Measurements from ENCODE around the gene ERRFI1. TPM values are rescaled to one million over a fixed set of nuclear protein-coding genes. Genes with fewer than 3 reads are reported as not detected.

The ERRFI1 gene
- total and polyA plus RNA-seq, 4 donors = 60.7 to 424 (median 106) TPM

- DNase-seq (ENCODE audit: low spot score) = no peak
- Histone ChIP-seq H3K27me3 (ENCODE audit: control insufficient read depth in 4 of 4, insufficient read depth in 4 of 4, low read length in 3 of 4) (no peaks in the 10 kb centered on the region), H3K27ac (ENCODE audit: low read depth in 1 of 2, low read length in 2 of 2) (peak overlapping the region in 1 of 2 donors; percentile 45), H3K9me3 (ENCODE audit: control insufficient read depth in 4 of 4, low read length in 3 of 4) (no peaks in the 10 kb centered on the region), H3K4me3 (ENCODE audit: low read depth in 1 of 3, low read length in 3 of 3) (no peak overlapping the region), H3K36me3 (ENCODE audit: control insufficient read depth in 4 of 4, insufficient read depth in 3 of 4, low read depth in 1 of 4, low read length in 3 of 4) (no peaks in the 10 kb centered on the region), H3K4me1 (ENCODE audit: control insufficient read depth in 4 of 4, insufficient read depth in 4 of 4, low read length in 3 of 4) (peaks cover 0 to 10% (median 0%) of the 10 kb centered on the region in 4 donors), H3K9ac (ENCODE audit: low read depth in 1 of 2, low read length in 2 of 2) (no peak overlapping the region)
- no peak for TF ChIP-seq SP1 (IDR thresholded peaks at IDR 0.05)
- peak in 1 of 2 donors; percentile 17 for TF ChIP-seq RXRA (IDR thresholded peaks at IDR 0.05)
- 76% methylated on average over 4 of the region's 4 CpGs for WGBS
Measured at GRCh38 chr1:8002921-8003320, 23.2 kb downstream of the ERRFI1 start.

- 60% methylated on average over 6 of the region's 6 CpGs for WGBS
- Histone ChIP-seq H3K4me1 (ENCODE audit: control insufficient read depth in 4 of 4, insufficient read depth in 4 of 4, low read length in 3 of 4) (peaks cover 0 to 10% (median 0%) of the 10 kb centered on the region in 4 donors), H3K27me3 (ENCODE audit: control insufficient read depth in 4 of 4, insufficient read depth in 4 of 4, low read length in 3 of 4) (no peaks in the 10 kb centered on the region), H3K9me3 (ENCODE audit: control insufficient read depth in 4 of 4, low read length in 3 of 4) (no peaks in the 10 kb centered on the region), H3K4me3 (ENCODE audit: low read depth in 1 of 3, low read length in 3 of 3) (no peak overlapping the region), H3K9ac (ENCODE audit: low read depth in 1 of 2, low read length in 2 of 2) (no peak overlapping the region), H3K27ac (ENCODE audit: low read depth in 1 of 2, low read length in 2 of 2) (peak overlapping the region in 1 of 2 donors; percentile 11), H3K36me3 (ENCODE audit: control insufficient read depth in 4 of 4, insufficient read depth in 3 of 4, low read depth in 1 of 4, low read length in 3 of 4) (no peaks in the 10 kb centered on the region)
- no peak for DNase-seq (ENCODE audit: low spot score)
- TF ChIP-seq TAF1 (conservative IDR thresholded peaks at IDR 0.05) (no peak), SP1 (IDR thresholded peaks at IDR 0.05) (no peak), MAX (IDR thresholded peaks at IDR 0.05) (no peak), REST (IDR thresholded peaks at IDR 0.05) (no peak)
Measured at GRCh38 chr1:8002329-8002910, 23.7 kb downstream of the ERRFI1 start.

- Histone ChIP-seq H3K9me3 (ENCODE audit: control insufficient read depth in 4 of 4, low read length in 3 of 4) (no peaks in the 10 kb centered on the region), H3K4me3 (ENCODE audit: low read depth in 1 of 3, low read length in 3 of 3) (no peak overlapping the region), H3K27me3 (ENCODE audit: control insufficient read depth in 4 of 4, insufficient read depth in 4 of 4, low read length in 3 of 4) (no peaks in the 10 kb centered on the region), H3K27ac (ENCODE audit: low read depth in 1 of 2, low read length in 2 of 2) (no peak overlapping the region), H3K9ac (ENCODE audit: low read depth in 1 of 2, low read length in 2 of 2) (no peak overlapping the region), H3K36me3 (ENCODE audit: control insufficient read depth in 4 of 4, insufficient read depth in 3 of 4, low read depth in 1 of 4, low read length in 3 of 4) (peaks cover 0 to under 1% (median 0%) of the 10 kb centered on the region in 4 donors), H3K4me1 (ENCODE audit: control insufficient read depth in 4 of 4, insufficient read depth in 4 of 4, low read length in 3 of 4) (no peaks in the 10 kb centered on the region)
- WGBS = 96% methylated on average over 5 of the region's 5 CpGs
- DNase-seq (ENCODE audit: low spot score) = no peak
- no peak for TF ChIP-seq REST (IDR thresholded peaks at IDR 0.05)
- TF ChIP-seq RAD21 (IDR thresholded peaks at IDR 0.05) = no peak
- TF ChIP-seq YY1 (IDR thresholded peaks at IDR 0.05) = no peak
- no peak for TF ChIP-seq MAX (IDR thresholded peaks at IDR 0.05)
- no peak for TF ChIP-seq FOXA2 (IDR thresholded peaks at IDR 0.05)
- TF ChIP-seq NR2F2 (IDR thresholded peaks at IDR 0.05) = no peak
- TF ChIP-seq EGR1 (IDR thresholded peaks at IDR 0.05; ENCODE audit: low read depth in 2 of 2) = no peak
- no peak for TF ChIP-seq TAF1 (conservative IDR thresholded peaks at IDR 0.05)
- TF ChIP-seq CTCF (IDR thresholded peaks at IDR 0.05; ENCODE audit: low read depth, low read length, missing input control) = no peak
- TF ChIP-seq FOXA1 (IDR thresholded peaks at IDR 0.05) = no peak
- no peak for TF ChIP-seq HNF4A (conservative IDR thresholded peaks at IDR 0.05)
- TF ChIP-seq JUND (IDR thresholded peaks at IDR 0.05) = no peak
- TF ChIP-seq HNF4G (IDR thresholded peaks at IDR 0.05) = no peak
- TF ChIP-seq ZBTB33 (IDR thresholded peaks at IDR 0.05) = no peak
- TF ChIP-seq RXRA (IDR thresholded peaks at IDR 0.05) = no peak
Measured at GRCh38 chr1:7995437-7995836, 30.7 kb downstream of the ERRFI1 start.

All from liver (tissue), 9 donors.